Cerebellar cortex (tissue), 1 donor: ENCODE results near the gene SC5D.

ENCODE experiments used
- DNase-seq: peaks from one replicate; pipeline ENCODE4 v3.0.0-alpha.2; 2015; ENCODE audit warnings: low spot score

Gene SC5D

DNA sequence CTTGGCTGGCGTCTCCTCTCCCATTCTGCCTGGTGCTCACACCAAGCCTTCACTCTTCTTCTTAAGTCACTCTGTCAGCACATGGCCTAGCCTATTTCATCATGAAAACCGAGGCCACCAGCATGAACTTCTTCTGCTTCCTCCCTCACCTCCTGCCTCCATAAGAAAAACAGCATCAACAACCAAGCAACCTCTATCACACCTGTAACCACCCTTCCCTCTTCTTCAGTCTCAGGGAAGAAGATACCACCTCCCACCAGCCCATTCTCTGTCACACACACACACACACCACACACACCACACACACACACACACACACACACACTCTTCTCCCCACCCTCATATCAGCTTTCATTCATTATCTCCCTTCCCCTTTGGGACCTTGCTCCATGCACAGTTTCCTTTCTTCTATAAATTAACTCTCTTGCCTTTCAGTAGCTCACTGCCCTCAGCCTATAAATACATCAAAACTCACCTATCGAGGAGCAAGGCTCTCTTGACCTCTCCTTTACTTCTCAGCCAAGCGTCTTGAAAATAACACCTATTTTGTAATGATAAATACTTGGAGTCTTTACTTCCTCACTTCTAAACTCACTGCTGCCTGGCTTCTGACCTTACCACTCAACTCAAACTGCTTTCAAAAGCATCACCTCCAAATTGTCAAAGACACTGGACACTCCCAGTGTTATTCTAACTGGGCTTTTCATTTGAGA, 36.6 kb downstream of the SC5D start:
- DNase-seq, result no peak

DNA sequence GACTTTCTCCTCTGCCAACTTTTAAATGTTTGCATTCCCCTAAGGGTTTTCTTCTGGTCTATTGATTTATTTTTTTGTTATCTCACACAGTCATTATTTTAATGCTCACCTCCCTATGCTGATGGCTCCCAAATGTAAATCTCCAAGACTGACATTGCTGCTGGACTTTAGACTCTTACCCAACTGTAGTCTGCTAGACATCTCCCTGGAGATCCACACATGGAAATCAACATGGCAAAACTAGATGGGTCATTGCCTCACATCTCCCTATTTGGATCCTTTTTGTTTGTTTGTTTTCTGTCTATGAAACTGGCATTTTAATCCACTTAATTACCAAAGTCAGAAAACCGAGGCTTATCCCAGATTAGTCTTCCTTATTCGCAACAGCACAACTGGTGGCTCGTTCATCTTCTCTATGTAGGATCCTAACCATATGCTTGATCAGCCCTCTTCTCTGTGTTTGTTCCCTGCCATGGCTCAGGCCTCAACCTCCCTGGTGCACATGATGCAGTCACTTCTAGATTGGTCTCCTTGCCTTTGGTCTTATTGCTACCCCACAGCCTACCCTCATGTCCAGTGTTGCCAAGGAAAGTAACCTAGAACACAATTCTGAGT, 37.3 kb downstream of the SC5D start:
- no peak for DNase-seq

DNA sequence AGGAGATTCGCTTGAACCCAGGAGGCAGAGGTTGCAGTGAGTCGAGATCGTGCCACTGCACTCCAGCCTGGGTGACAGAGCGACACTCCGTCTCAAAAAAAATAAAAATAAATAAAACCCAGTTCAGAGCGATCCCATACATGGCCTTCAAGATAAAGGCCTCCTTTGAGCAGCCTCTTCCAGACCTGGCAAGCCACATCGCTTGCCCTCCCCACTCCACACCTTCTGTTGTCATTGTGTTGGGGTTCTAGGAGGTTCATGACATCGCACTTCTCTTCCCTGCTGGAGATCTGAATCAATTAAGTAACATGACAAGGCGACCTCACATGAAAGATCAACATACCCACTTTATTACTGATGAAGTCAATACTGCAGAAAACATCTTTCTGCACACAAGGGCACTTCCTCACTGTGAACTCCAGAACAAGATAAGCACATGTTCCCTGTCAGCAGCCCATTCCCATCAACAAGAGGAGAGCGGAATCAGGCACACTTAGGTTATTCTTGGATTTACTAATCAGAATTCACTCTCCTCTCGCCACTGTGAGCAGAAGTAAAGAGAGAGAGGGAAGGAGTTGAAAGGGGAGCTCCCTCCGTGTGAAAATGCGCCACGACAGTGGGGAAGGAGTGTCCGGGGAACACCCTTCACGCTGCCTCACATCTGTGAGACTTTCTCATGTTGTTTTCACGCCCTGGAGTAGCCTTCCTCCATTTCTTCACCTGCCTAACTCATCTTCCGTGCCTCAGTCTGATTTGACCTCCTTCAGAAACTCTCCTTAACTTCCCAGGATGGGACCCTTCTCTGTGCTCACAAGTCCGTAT, 38.3 kb downstream of the SC5D start:
- no peak for DNase-seq

DNA sequence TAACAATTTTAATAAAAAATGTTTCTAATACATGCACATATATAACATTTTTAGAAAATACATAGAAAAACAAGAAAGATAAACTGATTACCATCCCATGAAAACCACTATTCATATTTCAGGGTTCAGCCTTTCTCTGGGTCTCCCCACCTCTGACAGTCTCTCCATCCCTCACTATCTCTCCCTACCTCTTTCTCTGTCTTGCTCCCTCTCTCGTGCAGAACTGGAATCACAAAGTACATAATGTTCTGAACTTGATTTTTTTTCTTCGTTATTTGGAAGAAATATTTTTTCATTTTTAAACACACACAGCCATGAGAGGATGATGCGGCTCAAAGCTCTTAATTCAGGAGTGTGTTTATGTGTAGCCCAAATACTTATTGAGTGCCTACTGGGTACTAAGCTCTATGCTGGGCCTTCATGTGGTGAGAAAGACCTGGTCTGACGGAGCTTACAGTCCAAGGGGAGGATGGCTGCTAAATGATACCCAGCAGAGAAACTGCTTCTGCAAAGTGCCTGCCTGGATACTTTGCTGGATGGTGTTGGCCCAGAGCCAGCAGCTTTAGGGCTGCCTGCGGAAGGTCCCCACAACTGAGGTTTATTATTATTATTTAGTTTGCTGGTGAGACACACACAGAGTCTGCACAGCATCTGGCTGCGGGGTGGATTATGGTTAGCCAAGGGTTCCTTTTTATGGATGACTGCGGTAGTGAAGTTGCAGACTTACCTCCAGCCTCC, 42.6 kb downstream of the SC5D start:
- peak; percentile 28 for DNase-seq

DNA sequence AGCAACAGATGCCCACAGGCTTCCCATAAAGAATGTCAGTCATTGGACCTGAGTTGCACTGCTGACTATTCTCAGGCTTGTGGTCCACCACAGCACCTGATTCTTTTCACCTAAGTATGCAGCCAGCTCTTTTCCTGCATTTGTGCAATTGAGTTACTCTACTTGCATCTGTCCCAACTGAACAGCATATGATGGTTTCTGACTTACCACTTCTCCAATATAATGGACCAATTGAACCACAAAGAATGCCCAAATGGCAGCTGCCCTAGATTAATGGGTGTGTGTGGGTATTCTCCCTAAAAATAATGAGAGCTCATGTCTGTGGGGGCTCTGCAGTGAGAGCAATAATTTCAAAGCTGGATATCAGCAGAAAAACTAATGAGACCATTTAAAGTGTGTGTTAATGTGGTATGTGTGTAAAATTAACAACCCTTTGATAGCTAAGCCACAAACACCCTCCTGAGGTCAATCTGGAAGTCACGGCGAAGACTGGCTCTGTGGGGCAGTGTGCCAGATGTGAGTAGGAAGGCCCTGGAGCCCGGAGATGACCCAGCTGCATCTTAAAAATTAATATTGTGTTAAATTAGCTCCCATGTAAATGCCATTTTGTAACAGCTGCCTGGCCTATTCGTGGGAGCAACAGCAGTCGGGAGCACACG, 43.8 kb downstream of the SC5D start:
- no peak for DNase-seq

DNA sequence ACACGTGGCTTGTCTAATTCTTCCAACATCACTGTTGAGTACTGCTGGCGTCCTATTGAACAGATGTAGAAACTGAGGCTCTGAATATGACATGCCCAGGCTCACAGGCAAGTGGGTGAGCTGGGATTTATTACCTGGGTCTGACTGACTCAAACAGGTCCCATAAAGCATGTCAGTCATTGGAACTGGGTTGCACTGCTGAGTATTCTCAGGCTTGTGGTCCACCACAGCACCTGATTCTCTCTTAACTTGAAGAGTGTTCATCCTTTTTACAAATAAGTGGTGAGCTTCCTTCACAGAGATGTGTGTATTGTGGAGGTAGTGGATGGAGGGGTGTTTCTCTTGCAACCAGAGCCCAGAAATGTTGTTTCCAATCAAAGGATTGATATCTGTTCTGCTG, 44.5 kb downstream of the SC5D start:
- DNase-seq, result no peak

DNA sequence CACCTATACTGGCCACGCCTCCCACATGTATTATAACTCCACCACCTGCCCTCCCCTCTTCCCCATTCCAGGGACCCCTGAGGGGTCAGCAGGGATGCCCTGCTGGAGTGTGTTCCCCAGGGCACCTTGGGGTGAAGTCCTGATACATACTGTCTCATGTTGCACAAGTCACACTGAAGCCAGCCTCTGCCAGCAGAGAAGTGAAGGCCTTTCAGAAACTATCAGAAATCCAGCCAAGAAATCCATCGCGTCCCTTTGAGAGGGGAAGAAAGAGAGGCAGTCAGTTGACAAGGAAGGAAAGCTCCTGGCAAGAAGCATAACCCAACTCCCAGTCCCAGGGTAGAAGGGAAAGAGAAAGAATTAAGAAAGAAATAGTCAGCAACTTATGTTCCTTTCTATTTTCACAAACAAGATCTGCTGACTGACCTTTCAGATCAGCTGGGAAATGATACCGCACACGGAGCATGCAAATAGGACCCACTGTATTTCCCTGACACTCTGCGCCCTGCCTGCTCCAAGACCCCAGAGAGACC, 45.2 kb downstream of the SC5D start:
- peak; percentile 33 for DNase-seq

DNA sequence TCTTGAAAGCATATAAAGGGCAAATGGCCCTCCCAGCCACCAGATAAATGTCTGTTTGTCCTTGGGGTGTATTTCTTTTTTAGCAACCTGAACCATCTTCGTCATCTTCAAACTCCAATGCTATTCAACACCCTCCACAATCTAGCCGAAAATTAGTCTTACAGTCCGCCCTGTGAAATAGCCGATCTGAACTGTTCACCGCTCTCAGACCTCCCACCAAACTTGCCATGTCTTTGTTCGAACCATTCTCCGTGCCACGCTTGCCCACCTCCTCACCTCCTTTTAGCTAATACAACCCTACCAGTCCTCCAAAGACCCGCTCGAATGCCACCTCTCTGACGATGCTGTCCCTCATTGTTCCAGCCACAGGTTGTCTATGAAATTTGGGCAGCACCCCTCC, 46.0 kb downstream of the SC5D start:
- no peak for DNase-seq

DNA sequence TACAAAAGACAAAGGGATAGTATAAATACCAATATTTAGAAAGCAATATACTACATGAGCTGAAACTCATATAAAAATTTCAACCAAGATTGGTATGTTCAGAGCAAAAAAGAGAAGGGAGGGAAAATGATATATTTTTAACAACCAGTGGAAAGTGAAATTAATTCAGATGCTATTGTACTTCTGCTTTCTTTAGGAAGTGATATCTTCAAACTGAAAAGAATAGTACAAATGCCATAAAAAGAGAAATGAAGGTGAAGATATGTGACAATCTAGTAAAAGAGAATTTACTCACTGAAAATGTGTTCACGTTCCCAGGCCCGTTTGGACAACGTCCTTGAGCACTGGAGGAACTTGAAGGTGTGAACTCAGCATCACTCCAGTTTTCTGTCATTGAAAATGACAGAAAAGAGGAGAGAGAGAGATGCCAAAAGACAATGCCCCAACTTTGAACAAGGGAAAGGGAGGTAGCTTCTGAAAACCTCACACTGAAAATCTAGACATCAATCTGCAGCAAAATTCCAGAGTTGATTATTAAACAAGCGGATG, 47.5 kb downstream of the SC5D start:
- no peak for DNase-seq

DNA sequence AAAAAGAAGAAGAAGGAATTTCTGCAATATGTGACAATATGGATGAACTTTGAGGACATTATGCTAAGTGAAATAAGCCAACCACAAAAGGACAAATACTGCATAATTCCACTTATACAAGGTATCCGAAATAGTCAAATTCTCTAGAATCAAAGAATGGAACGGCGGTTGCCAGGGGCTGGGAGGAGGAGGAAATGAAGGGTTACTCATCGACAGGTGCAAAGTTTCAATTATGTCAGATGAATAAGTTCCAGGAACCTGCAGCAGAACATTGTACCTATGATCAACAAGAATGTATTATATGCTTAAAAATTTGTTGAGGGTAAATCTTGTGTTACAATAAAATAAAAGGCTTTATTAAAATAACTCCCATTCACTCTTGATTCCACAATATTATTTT, 49.0 kb downstream of the SC5D start:
- DNase-seq, result no peak

DNA sequence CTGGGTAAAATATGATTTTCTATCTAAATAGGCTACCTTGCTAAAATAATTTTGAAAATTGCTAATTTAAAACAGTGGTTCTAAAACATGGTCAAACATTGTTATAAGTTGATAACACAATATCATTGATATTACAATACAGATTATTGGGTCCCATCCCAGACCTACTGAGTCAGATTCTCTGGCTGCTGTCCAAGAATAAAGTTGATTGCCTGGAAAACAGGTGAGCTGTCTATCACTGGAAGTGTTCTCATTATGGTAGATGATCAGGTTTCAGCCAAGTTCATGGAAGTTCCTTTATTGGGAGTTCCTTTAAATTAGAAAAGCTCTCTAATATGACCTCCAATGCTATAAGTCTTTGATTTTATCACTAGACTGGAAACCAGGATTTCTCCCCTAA, 52.3 kb downstream of the SC5D start:
- DNase-seq, result no peak

DNA sequence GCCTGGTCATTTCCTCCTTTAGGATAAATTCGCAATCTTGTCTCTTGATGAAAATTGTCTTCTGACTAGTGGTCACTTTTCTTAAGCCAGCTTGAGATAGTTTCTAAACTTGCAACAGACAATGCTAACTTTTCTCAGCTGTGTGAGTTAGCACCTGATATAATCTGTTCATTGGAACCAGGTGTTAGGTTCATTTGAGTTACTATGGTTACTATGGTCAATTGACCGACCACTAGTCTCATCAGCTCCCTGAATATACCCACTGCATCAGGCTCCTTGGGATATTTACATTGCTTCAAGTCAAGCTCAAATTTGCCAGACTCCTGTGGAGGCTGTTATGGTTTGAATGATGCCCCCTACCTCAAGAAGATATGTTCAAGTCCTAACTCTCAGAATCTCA, 54.5 kb downstream of the SC5D start:
- no peak for DNase-seq

DNA sequence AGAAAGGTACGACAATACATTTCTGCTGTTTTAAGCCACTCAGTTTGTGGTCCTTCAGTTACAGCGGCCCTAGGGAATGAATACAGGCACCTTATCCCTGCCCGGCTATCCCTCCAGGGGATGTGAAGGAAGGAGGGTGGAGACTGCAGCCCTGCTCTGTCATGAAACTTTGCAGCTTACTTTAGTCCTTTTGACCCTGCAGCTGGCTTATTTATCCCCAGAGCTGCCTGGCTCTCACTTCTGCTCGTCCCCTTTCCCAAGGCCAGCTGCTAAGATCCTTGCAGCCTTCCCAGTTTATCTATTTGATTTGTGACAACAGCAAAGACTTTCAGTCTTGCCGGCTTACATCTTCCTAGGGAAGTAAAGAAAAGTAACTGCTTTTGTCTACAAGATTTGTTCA, 55.2 kb downstream of the SC5D start:
- no peak for DNase-seq

DNA sequence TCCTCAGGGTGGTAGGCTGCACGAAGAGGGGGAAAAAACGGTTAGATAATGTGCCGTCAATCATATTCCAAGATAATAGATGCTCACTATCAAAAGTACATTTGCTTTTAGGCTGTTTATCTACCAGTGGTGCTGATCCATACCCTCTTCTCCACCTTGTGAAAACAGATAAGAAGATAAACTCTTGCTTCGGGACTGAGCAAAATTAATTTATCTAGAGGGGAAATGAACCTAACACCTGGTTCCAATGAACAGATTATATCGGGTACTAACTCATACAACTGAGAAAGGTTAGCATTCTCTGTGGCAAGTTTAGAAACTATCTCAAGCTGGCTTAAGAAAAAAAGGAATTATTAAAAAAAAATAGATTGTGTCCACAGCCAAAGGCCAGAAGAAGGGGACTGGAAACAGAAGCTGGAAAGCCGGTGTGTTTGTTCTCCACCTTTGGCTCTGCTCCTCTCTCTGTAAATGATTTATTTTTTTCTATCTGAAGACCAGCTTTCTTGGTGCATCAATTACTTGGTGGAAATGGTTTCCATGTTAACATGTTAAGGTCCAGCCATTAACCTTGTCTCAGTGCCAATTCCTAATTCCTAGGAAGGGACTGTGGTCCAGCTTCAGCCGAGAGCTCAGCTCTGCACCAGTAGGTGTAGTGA, 55.8 kb downstream of the SC5D start:
- DNase-seq, result no peak

DNA sequence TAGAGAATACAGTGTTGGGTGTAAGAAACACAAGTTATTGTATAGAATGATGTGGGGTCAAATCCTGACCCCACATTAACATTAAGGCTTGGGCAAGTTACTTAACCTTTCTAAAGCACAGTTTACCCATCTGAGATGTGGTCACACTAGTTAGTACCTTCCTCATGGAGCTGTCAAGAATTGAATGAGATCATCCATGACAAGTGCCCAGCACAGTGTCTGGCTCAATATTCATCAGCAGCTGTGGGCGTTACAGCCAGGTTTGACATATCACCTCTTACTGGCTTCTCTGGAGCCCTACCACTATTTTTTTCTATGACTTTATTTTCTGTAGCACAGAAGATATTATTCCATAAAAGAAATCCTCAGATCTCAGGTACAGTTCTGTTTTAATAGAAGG, 57.2 kb downstream of the SC5D start:
- DNase-seq, result no peak

DNA sequence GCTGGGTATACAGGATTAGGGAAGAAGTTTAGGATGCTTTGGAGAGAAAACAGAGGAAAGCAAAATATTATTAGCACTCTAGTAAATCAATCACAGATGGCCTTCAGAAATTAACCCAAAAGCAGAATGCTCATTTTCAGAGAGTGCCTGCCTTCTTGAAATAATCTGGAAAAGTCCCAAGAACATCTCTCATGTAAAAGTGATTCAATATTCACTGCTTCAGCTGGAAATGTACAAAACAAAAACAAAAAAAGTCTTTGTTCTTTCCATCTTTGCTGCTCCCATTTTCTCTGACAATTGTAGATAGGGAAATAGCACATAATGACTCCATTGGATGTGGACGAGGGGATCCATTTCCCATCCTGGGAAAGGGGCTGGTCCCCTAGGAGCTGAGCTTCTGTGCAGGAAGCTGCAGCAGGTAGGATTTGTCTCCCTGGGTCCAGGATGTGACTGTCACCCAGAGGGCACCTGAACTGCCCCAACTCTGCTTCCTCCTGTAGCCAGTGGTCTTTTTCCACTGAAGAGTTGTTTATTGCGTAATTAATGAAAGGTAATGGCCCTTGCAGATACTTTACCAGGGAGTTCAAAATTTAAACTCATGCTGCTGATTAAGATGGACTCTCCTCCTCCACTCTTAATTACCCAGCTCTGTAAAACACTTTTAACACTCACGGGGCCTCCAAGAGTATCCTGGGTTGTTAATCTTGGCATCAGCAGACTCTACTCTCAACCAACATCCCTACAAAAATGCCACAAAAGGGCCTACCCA, 57.9 kb downstream of the SC5D start:
- DNase-seq, result no peak

DNA sequence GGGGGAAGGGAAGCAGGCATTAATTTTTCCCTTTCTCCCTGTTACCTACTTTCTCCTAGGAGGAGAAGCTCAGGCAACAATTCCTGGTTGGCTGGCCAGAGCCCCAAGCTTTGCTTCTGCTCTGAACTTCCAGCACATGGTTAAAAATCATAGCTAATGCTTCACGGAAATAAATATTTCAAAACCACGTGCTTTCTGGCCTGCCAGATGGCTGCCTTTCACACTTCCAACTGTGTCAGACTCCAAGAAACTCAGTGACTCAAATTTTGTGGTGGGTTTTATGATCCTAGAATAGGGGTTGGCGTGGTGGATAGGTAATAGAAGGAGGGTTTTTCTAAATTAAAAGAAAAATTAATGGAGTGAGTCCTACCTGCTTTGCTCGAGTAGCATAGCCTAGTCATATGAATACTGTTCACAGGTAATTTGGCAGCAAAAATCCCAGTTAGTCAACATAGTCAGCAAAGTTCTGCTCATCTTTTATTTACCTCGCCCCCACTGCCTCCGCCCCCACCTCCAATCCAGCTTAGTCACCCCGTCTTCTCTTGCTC, 58.6 kb downstream of the SC5D start:
- peak; percentile 77 for DNase-seq

DNA sequence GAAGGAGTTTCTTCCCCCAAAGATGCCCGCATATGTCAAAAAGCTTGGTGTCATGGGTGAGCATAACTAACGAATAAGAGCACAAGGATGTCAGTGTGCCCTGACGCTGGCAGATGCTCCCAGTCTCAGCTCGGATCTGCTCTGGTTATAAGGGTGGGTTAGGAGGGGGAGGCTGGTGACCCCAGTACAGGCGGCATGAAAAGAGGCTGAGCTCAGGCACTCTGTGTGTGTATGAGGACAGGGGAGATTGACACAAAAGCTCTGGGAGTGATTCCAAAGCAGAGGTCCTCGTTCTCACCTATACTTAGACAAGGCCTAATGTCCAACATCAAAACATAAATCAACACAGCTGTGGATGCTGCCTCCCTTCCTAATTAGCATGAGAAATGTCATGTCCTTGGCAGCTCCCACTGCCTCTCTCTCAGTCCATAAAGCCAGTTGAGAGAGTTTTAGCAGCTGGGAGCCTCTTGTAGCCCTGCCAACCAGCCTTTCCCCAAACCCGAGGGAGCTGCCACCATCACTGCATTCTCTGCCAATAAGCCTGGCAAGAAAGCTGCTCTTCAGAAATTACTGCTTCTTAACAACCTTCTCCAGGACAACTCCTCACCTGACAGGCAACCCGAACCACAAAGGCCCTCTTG, 59.8 kb downstream of the SC5D start:
- DNase-seq, result peak; percentile 60

DNA sequence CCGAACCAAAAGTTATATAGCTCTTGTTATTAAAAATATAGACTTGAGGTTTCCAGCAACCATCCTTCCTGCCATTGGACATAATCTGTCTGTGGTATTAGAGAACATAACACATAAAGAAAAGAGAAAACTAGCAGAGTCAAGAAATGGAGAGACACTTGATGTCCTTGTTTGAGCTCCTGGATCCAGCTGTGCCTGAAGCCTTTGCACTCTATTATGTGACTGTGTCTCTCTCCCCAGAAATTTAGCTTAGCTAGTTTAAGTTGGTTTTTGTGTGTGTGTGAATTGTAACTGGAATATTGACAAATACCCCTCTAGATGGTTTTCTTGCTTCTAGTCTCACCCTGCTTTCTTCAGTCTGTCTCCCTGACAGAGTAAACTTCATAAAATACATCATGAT, 61.6 kb downstream of the SC5D start:
- DNase-seq, result no peak
